ENCODE results near the gene UFL1. TPM values are rescaled to one million over a fixed set of nuclear protein-coding genes. Genes with fewer than 3 reads are reported as not detected.
"Not testable (repeated sequence)": the region's sequence is repeated elsewhere in the genome, so short reads cannot be mapped to it uniquely, and the experiment has no call there.

Gene UFL1
- total RNA-seq (10 to 100 TPM; 37.3 to 40.2 TPM), polyA plus RNA-seq (10 to 100 TPM; 17.9 to 22.6 (median 21.1) TPM), total RNA-seq (47.4 to 113 (median 64.8) reads per million in 6 experiments)

DNA sequence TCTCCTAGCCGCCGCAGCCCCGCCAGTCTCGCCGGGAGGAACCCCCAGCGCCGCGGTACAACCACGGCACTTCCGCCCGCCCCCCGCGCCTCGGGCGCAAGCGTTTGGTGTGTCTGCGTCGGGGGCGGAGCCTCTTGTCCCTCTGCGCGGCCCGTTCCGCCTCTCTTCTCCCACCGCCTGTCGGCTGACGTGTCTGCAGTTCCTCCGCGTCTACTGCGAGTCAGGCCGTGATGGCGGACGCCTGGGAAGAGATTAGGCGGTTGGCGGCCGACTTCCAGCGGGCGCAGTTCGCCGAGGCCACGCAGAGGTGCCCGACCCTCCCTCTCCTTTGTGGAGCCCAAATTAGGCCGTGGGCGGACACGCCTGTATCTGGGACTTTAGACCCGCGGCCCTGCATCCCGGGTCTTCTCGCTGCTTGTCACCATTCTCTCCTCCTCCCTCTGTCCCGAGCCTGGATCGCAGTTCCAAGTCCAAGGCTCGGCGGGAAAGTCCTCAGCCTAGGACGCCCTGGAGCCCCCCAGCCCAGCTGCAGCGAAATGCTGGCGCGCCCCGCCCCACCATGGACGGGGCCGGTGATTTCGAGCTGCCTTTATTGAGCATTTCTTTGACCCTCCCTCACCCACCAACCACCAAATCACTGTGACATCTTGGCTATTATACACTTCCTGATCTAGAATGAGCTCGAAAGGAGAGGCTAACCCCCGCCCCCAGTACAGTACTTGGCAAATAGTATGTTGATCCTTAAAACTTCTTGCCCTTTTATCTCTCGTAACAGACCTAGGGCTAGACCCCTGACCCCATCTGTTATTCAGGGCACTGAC is at the start of gene UFL1:
UFL1 (plus strand) TSS at position 163 of the 821 bp plus-strand sequence; CDS start at position 231, 68 bp downstream.
- Mint-ChIP-seq H3K9me3 (no peaks in the 10 kb centered on the region), H3K36me3 (peaks cover 4 to 20% (median 6%) of the 10 kb centered on the region in 3 donors), H3K27ac (peak within 1 kb of the TSS; percentile 99 to 100 (median 100)), H3K4me1 (peaks cover 10 to 50% (median 31%) of the 10 kb centered on the region in 4 donors), H3K27me3 (no peaks in the 10 kb centered on the region), H3K4me3 (peak within 1 kb of the TSS; percentile 97 to 100 (median 99))
- peak; percentile 90 to 97 (median 96) for DNase-seq
- POLR2A ChIA-PET, result interaction anchor here (0.8 to 4.3 kb wide), 7 partner anchors 9 to 945 kb away, joined by 3 to 40 read pairs (median 4); partner anchors contain the start of genes KLHL32 and MANEA
- peak; percentile 89 to 91 for ATAC-seq

DNA sequence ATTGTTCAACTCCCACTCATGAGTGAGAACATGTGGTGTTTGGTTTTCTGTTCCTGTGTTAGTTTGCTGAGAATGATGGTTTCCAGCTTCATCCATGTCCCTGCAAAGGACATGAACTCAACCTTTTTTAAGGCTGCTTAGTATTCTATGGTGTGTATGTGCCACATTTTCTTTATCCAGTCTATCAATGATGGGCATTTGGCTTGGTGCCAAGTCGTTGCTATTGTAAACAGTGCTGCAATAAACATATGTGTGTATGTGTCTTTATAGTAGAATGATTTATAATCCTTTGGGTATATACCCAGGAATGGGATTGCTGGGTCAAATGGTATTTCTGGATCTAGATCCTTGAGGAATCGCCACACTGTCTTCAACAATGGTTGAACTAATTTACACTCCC is 49.3 kb upstream of the UFL1 start:
- H3K27me3 Mint-ChIP-seq, POLR2A ChIA-PET, H3K27ac Mint-ChIP-seq, ATAC-seq, DNase-seq, H3K4me3 Mint-ChIP-seq: not testable (repeated sequence)
- peaks cover 0 to 15% (median 12%) of the 10 kb centered on the region in 3 donors for H3K36me3 Mint-ChIP-seq
- peaks cover 0 to 11% (median 6%) of the 10 kb centered on the region in 4 donors for H3K4me1 Mint-ChIP-seq
- H3K9me3 Mint-ChIP-seq, result peaks cover 8 to 50% (median 21%) of the 10 kb centered on the region in 9 donors

DNA sequence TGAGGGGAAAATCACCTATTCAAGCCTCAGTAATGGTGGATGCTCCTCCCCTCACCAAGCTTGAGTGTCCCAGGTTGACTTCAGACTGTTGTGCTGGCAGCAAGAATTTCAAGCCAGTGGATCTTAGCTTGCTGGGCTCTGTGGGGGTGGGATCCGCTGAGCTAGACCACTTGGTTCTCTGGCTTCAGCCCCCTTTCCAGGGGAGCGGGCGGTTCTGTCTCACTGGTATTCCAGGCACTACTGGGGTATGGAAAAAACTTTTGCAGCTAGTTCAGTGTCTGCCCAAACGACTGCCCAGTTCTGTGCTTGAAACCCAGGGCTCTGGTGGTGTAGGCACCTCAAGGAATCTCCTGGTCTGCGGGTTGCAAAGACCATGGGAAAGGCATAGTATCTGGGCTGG is 42.9 kb upstream of the UFL1 start:
- peaks cover 29 to 79% (median 39%) of the 10 kb centered on the region in 9 donors for H3K9me3 Mint-ChIP-seq
- H3K27me3 Mint-ChIP-seq, result peaks cover 0 to 4% (median 3%) of the 10 kb centered on the region in 5 donors
- H3K4me3 Mint-ChIP-seq, result no peak overlapping the region
- H3K36me3 Mint-ChIP-seq, result peaks cover 0 to 43% (median 32%) of the 10 kb centered on the region in 3 donors
- ATAC-seq (no peak), DNase-seq (no peak)
- H3K27ac Mint-ChIP-seq, result no peak overlapping the region
- POLR2A ChIA-PET, result no interaction called here
- peaks cover 0 to 2% (median 0%) of the 10 kb centered on the region in 4 donors for H3K4me1 Mint-ChIP-seq

DNA sequence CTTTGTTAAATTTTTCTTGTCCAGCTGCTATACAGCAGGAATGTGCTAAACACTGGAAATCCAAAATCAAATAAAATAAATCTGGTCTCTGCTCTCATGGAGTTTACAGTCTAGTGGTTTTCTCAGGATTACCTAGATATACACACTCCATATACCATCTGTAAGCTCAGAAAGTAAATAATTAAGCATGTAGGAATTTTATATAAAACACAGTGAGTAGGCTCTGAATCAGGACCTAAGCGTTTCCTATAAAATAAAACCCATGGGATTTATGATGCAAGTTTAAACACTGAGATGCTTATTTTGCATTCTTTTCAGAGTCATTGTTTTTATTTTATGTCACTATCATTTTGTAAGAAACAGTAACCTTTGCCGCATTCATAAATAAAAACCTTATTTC is 29.7 kb upstream of the UFL1 start:
- H3K9me3 Mint-ChIP-seq, result peaks cover 2 to 89% (median 37%) of the 10 kb centered on the region in 9 donors
- H3K27me3 Mint-ChIP-seq, result no peaks in the 10 kb centered on the region
- DNase-seq (no peak), ATAC-seq (no peak)
- H3K4me1 Mint-ChIP-seq, result peaks cover 0 to 1% (median 0%) of the 10 kb centered on the region in 4 donors
- H3K4me3 Mint-ChIP-seq, result no peak overlapping the region
- peaks cover 0 to 46% (median 34%) of the 10 kb centered on the region in 3 donors for H3K36me3 Mint-ChIP-seq
- POLR2A ChIA-PET, result no interaction called here
- no peak overlapping the region for H3K27ac Mint-ChIP-seq

DNA sequence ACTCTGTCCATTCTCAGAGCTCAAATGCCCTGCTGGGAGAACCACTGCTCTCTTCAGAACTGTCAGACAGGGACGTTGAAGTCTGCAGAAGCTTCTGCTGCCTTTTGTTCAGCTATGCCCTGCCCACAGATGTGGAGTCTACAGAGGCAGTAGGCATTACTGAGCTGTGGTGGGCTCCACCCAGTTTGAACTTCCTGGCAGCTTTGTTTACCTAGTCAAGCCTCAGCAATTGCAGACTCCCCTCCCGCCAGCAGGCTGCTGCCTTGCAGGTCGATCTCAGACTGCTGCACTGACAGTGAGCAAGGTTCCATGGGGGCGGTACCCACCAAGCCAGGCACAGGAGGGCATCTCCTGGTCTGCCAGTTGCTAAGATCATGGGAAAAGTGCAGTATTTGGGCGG is 21.8 kb upstream of the UFL1 start:
- ATAC-seq (peak; percentile 99), DNase-seq (peak; percentile 25 to 86 (median 65))
- H3K4me3 Mint-ChIP-seq, result peak overlapping the region; percentile 22 to 76 (median 54)
- H3K4me1 Mint-ChIP-seq, result peaks cover 15 to 41% (median 36%) of the 10 kb centered on the region in 4 donors
- peaks cover 14 to 57% (median 38%) of the 10 kb centered on the region in 9 donors for H3K9me3 Mint-ChIP-seq
- H3K36me3 Mint-ChIP-seq, result peaks cover 2 to 38% (median 33%) of the 10 kb centered on the region in 3 donors
- H3K27me3 Mint-ChIP-seq, result no peaks in the 10 kb centered on the region
- POLR2A ChIA-PET, result interaction anchor here (1.3 to 3.3 kb wide), 2 partner anchors 21 to 52 kb away, joined by 3 to 40 read pairs; partner anchors contain the start of gene UFL1
- peak overlapping the region; percentile 75 to 93 (median 84) for H3K27ac Mint-ChIP-seq

DNA sequence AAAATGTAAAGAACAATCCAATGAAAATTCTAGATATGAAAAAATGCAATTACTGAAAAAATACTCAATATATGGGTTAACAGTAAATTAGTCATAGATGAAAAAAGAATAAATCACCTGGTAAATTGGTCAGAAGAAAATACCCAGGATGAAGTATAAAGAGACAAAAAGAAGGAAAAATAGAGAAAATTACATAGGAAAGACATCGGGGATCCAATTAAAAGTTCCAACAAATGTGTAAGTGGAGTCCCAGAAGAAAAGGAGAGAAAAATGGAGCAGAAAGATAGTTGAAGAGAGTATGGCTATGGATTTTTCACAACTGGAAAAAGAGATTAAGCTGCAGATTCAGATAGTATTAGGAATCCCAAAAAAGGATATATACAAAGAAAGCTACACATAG is 18.7 kb upstream of the UFL1 start:
- Mint-ChIP-seq H3K4me3 (no peak overlapping the region), H3K9me3 (peaks cover 11 to 37% (median 19%) of the 10 kb centered on the region in 9 donors), H3K4me1 (peaks cover 10 to 31% (median 27%) of the 10 kb centered on the region in 4 donors), H3K27ac (peak overlapping the region in 1 of 10 donors; percentile 38), H3K27me3 (no peaks in the 10 kb centered on the region), H3K36me3 (peaks cover 2 to 40% (median 28%) of the 10 kb centered on the region in 3 donors)
- ATAC-seq (no peak), DNase-seq (no peak)
- POLR2A ChIA-PET, result no interaction called here

DNA sequence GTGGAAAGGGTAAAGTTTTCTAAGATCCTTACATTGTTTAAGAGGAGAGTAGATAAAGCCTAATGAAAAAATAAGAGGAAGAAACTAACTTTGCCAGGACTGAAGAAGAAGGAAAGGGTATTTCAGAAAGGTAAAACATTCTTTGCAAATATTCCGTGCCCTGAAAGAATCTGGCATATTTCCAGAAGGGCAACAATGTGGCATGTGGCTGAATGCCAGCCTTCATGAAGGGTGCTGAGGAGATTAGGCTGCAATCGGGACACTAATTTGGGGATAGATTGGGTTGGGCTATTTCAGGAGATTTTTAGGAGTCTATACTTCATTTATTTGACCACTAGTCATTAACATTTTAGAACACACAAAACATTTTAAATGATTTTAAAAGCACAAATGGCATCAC is 16.2 kb upstream of the UFL1 start:
- H3K36me3 Mint-ChIP-seq, result peaks cover 9 to 53% (median 37%) of the 10 kb centered on the region in 3 donors
- H3K27me3 Mint-ChIP-seq, result no peaks in the 10 kb centered on the region
- H3K4me3 Mint-ChIP-seq, result no peak overlapping the region
- DNase-seq (no peak), ATAC-seq (no peak)
- peaks cover 7 to 35% (median 19%) of the 10 kb centered on the region in 9 donors for H3K9me3 Mint-ChIP-seq
- peaks cover 2 to 6% (median 4%) of the 10 kb centered on the region in 4 donors for H3K4me1 Mint-ChIP-seq
- H3K27ac Mint-ChIP-seq, result peak overlapping the region in 1 of 10 donors; percentile 31
- POLR2A ChIA-PET, result no interaction called here

DNA sequence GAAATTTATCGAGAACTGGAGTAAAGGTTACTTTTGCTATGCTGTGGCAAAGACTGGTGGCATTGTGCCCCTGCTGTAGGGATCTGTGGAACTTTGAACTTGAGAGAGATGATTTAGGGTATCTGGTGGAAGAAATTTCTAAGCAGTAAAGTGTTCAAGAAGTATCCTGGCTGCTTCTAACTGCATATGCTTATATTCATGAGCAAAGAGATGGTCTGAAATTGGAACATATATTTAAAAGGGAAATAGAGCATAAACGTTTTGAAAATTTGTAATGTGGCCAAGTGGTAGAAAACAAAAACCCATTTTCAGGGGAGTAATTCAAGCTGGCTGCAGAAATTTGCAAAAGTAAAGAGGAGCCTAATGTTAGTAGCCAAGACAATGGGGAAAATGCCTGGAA is 12.3 kb upstream of the UFL1 start:
- POLR2A ChIA-PET, result no interaction called here
- Mint-ChIP-seq H3K36me3 (peaks cover 23 to 51% (median 32%) of the 10 kb centered on the region in 3 donors), H3K4me3 (no peak overlapping the region), H3K27ac (no peak overlapping the region), H3K9me3 (peaks cover 2 to 26% (median 11%) of the 10 kb centered on the region in 9 donors), H3K27me3 (no peaks in the 10 kb centered on the region), H3K4me1 (peaks cover 0 to 3% (median 0%) of the 10 kb centered on the region in 4 donors)
- no peak for ATAC-seq
- DNase-seq, result no peak

DNA sequence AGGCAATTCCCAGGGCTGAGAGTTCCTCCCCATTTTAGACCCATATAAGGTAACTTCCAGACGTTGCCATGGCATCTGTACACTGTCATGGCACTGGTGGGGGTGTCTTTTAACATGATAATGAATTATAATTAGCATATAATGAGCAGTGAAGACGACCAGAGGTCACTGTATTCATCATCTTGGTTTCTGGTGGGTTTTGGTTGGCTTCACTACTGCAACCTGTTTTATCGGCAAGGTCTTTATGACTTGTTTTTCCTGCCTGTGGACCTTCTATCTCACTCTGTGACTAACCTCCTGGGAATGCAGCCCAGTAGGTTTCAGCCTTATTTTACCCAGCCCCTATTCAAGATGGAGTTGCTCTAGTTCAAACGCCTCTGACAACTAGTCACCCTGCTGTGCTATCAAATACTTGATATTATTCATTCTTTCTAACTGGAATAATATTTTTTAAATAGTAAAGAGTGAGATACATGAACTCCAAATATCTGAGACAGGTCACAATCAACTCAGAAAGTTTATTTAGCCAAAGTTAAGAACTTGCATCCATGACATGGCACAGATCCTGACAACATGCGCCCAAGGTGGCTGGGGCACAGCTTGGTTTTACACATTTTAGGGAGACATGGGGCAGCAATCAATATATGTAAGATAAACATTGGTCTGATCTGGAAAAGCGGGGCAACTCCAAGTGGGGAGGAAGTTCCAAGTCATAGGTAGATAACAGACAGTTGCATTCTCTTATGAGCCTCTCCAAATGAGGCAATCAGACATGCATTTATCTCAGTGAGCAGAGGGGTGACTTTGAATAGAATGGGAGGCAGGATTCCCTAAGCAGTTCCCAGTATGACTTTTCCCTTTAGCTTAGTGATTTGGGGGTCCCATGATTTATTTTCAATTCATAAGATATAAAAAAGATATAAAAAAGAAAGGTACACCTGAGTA is 1.2 kb upstream of the UFL1 start:
- Mint-ChIP-seq H3K4me1 (peaks cover 13 to 46% (median 31%) of the 10 kb centered on the region in 4 donors), H3K36me3 (peaks cover 0 to 8% (median 0%) of the 10 kb centered on the region in 3 donors), H3K27me3 (no peaks in the 10 kb centered on the region), H3K27ac (peak overlapping the region; percentile 75 to 100 (median 100)), H3K9me3 (no peaks in the 10 kb centered on the region), H3K4me3 (peak overlapping the region; percentile 97 to 100 (median 99))
- POLR2A ChIA-PET, result interaction anchor here (4.3 kb wide), 1 partner anchor 21 kb away, joined by 40 read pairs; no protein-coding TSS in a partner anchor
- DNase-seq (no peak), ATAC-seq (no peak)

DNA sequence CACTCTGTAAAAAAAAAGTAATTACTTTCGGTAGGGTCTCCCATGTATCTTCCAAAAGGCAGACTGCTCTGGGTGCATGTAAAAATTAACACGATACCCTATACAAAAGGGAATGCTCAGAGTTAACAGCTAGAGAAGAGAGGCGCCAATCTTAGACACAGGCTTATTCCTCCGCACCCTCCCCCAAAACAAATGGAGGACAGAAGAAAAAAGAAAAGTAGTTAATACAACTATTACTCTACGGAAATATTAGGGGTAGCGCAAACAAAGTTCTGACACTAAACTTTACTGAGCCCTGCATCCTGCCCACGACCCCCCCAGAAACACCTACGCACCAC is 331 bp upstream of the UFL1 start:
- peaks cover 10 to 46% (median 31%) of the 10 kb centered on the region in 4 donors for H3K4me1 Mint-ChIP-seq
- DNase-seq (no peak), ATAC-seq (no peak)
- POLR2A ChIA-PET, result interaction anchor here (1.2 to 4.3 kb wide), 2 partner anchors 22 to 403 kb away, joined by 6 to 40 read pairs; partner anchors contain the start of gene KLHL32
- peaks cover 2 to 15% (median 5%) of the 10 kb centered on the region in 3 donors for H3K36me3 Mint-ChIP-seq
- no peaks in the 10 kb centered on the region for H3K9me3 Mint-ChIP-seq
- peak overlapping the region; percentile 97 to 100 (median 99) for H3K4me3 Mint-ChIP-seq
- H3K27me3 Mint-ChIP-seq, result no peaks in the 10 kb centered on the region
- H3K27ac Mint-ChIP-seq, result peak overlapping the region; percentile 99 to 100 (median 100)

DNA sequence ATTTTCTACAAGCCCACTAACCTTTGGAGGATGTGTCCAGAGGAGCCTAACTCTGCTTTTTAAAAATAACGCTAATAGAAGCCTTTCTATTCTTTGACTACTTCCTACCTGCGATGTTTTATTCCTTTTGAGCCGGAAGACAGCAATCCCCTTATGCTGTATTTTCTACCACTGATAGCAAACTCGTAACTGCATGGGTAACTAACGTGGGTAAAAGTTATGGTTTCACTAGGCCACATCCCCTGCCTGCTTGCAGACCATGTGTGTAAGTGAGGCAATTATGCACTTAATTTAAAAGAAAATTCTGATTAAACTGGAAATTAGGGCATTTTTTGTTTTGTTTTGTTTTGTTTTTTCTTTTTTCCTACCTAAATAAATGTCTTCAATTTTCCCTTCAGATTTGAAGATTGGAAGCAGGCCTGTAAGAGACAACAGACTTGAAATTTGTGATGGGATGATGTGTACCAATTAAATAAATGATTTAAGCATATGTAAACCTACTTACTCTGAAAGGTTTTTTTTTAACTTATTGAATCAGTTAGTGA is 931 bp downstream of the UFL1 start:
- peaks cover 10 to 55% (median 31%) of the 10 kb centered on the region in 4 donors for H3K4me1 Mint-ChIP-seq
- no peaks in the 10 kb centered on the region for H3K9me3 Mint-ChIP-seq
- no peaks in the 10 kb centered on the region for H3K27me3 Mint-ChIP-seq
- H3K36me3 Mint-ChIP-seq, result peaks cover 4 to 26% (median 6%) of the 10 kb centered on the region in 3 donors
- peak in 1 of 2 donors; percentile 15 for ATAC-seq
- POLR2A ChIA-PET, result interaction anchor here (0.8 to 4.3 kb wide), 7 partner anchors 8 to 945 kb away, joined by 3 to 40 read pairs (median 4); partner anchors contain the start of genes KLHL32 and MANEA
- peak overlapping the region; percentile 99 to 100 (median 100) for H3K27ac Mint-ChIP-seq
- DNase-seq, result peak in 2 of 10 donors; percentile 17 to 52
- peak overlapping the region; percentile 97 to 100 (median 99) for H3K4me3 Mint-ChIP-seq
